Measurements from ENCODE around the gene GRM2. TPM values are rescaled to one million over a fixed set of nuclear protein-coding genes. Genes with fewer than 3 reads are reported as not detected.

GRM2 gene
- total and polyA plus RNA-seq, 10 of the 15 experiments (the other 5 are each of a cell fraction or from before 2014, with no cell fraction given), result 0.01 to 0.14 (median 0.06) TPM; not detected in 5

- TF ChIP-seq MXI1 (IDR thresholded peaks at IDR 0.05; ENCODE audit: low read depth, low read length) (peak; percentile 88), TAF1 (IDR thresholded peaks at IDR 0.05; ENCODE audit: borderline replicate concordance, low read depth, low read length) (peak; percentile 44; the same call in 1 of the 2 replicates), EP300 (IDR thresholded peaks at IDR 0.05; ENCODE audit: borderline replicate concordance in 1 of 2, control insufficient read depth in 1 of 2, low read depth in 2 of 2, low read length in 2 of 2) (no peak), ETV6 (conservative IDR thresholded peaks at IDR 0.05 in 1 of 2, IDR thresholded peaks at IDR 0.05 in 1 of 2; ENCODE audit: borderline replicate concordance in 1 of 2, low read depth in 1 of 2) (0 out of 4 replicates have a peak, but pooled peaks of 1 of the 2 experiments have one; percentile 26), PAX5 (IDR thresholded peaks at IDR 0.05; ENCODE audit: borderline replicate concordance, low read depth, low read length) (peak; percentile 77; the same call in 1 of the 2 replicates), BCL11A (IDR thresholded peaks at IDR 0.05; ENCODE audit: low read depth, low read length) (0 out of 2 replicates have a peak, but pooled peaks have one; percentile 17), NRF1 (conservative IDR thresholded peaks at IDR 0.05; ENCODE audit: low read depth, low read length) (peak; percentile 73), EZH2 (IDR thresholded peaks at IDR 0.05; ENCODE audit: borderline replicate concordance, control insufficient read depth, low read depth, low read length) (no peak), RAD51 (IDR thresholded peaks at IDR 0.05) (no peak), SREBF1 (IDR thresholded peaks at IDR 0.05; ENCODE audit: low read length) (no peak), FOXM1 (IDR thresholded peaks at IDR 0.05; ENCODE audit: low read depth, low read length) (no peak), ZBED1 (IDR thresholded peaks at IDR 0.05; ENCODE audit: borderline replicate concordance) (0 out of 2 replicates have a peak, but pooled peaks have one; percentile 40), BCLAF1 (IDR thresholded peaks at IDR 0.05) (0 out of 2 replicates have a peak, but pooled peaks have one; percentile 54), RB1 (IDR thresholded peaks at IDR 0.05; ENCODE audit: borderline replicate concordance) (peak; percentile 88; the same call in 1 of the 2 replicates), POU2F2 (IDR thresholded peaks at IDR 0.05; ENCODE audit: borderline replicate concordance, low read depth, low read length) (peak; percentile 15; the same call in 1 of the 3 replicates), SUZ12 (IDR thresholded peaks at IDR 0.05; ENCODE audit: unreplicated experiment) (no peak), SUPT20H (IDR thresholded peaks at IDR 0.05; ENCODE audit: borderline replicate concordance, control insufficient read depth, low read depth, low read length) (no peak), KDM1A (IDR thresholded peaks at IDR 0.05; ENCODE audit: borderline replicate concordance) (no peak), RAD21 (IDR thresholded peaks at IDR 0.05; ENCODE audit: insufficient read depth, low read depth, low read length) (no peak), MYB (IDR thresholded peaks at IDR 0.05; ENCODE audit: borderline replicate concordance, low read depth, low read length) (no peak), SMARCA5 (IDR thresholded peaks at IDR 0.05) (0 out of 2 replicates have a peak, but pooled peaks have one; percentile 47), SRF (IDR thresholded peaks at IDR 0.05; ENCODE audit: low read depth in 2 of 2, low read length in 2 of 2) (peak in 1 of 2 experiments; percentile 87; a peak in 3 of 4 replicates), MLLT1 (IDR thresholded peaks at IDR 0.05) (peak; percentile 94), HDAC6 (IDR thresholded peaks at IDR 0.05; ENCODE audit: unreplicated experiment) (no peak), RUNX3 (IDR thresholded peaks at IDR 0.05; ENCODE audit: low read length) (0 out of 2 replicates have a peak, but pooled peaks have one; percentile 24)
Observed at GRCh38 chr3:51670823-51671733, 35.8 kb upstream of the GRM2 start, which contains the start of gene TEX264 (continued).
